OCI-LY7 (cell line): ENCODE measurements around the gene POTED. TPM values are rescaled to one million over a fixed set of nuclear protein-coding genes. Genes with fewer than 3 reads are reported as not detected.
"Not testable (repeated sequence)": the region's sequence is repeated elsewhere in the genome, so short reads cannot be mapped to it uniquely, and the experiment has no call there.

Experiments used
- Bru-seq: library from RNA; stranded (reverse); fragments of 400-500 nt; gene quantifications from one replicate; lab custom pipeline; 2021; lab: Mats Ljungman, UMichigan
- BruChase-seq, 2 experiments: library from RNA; stranded (reverse); fragments of 400-500 nt; gene quantifications; one replicate each; lab custom pipeline; 2021; lab: Mats Ljungman, UMichigan
- BruUV-seq: library from RNA; stranded (reverse); fragments of 400-500 nt; replicated peaks from 2 replicates; lab custom pipeline; 2021; lab: Mats Ljungman, UMichigan
- CTCF ChIA-PET: fragments of 300-600 bp; sonication (Branson Sonifier 250); formaldehyde crosslinking; loops from one replicate; lab custom pipeline; 2022; ENCODE audit warnings: antibody characterized with exemption; ENCODE audit not compliant: unreplicated experiment; lab: Charles Lee
- POLR2A ChIA-PET: fragments of 300-600 bp; sonication (Branson Sonifier 250); formaldehyde crosslinking; loops from one replicate; lab custom pipeline; 2022; ENCODE audit warnings: antibody characterized with exemption; lab: Charles Lee
- DNase-seq: peaks from one replicate; pipeline ENCODE4 v3.0.0-alpha.2; 2015; ENCODE audit warnings: low spot score
- H2AFZ ChIP-seq: fragments of 200-600 bp; sonication (generic), shearing (Covaris generic); 2 replicates; pipeline ENCODE4 v1.6.1; 2014; ENCODE audit warnings: mild to moderate bottlenecking, antibody characterized with exemption, low read length, moderate library complexity
- H3K27ac ChIP-seq: fragments of 200-600 bp; sonication (generic); 2 replicates; pipeline ENCODE4 v1.5.1; 2014; ENCODE audit warnings: mixed run types, low read depth, mild to moderate bottlenecking, moderate library complexity, low read length, inconsistent platforms; ENCODE audit not compliant: poor library complexity, severe bottlenecking
- H3K36me3 ChIP-seq: fragments of 200-600 bp; sonication (generic); 2 replicates; pipeline ENCODE4 v1.6.1; 2014; ENCODE audit warnings: mild to moderate bottlenecking, antibody characterized with exemption, low read length, moderate library complexity, mixed read lengths; ENCODE audit not compliant: insufficient read depth
- H3K4me1 ChIP-seq: fragments of 200-600 bp; sonication (generic); 2 replicates; pipeline ENCODE4 v1.5.1; 2014; ENCODE audit warnings: mild to moderate bottlenecking, low read length; ENCODE audit not compliant: insufficient read depth, poor library complexity, severe bottlenecking
- H3K4me2 ChIP-seq: fragments of 200-600 bp; sonication (generic); 2 replicates; pipeline ENCODE4 v1.6.1; 2014; ENCODE audit warnings: mild to moderate bottlenecking, low read length
- H3K4me3 ChIP-seq: fragments of 200-600 bp; sonication (generic); 2 replicates; pipeline ENCODE4 v1.5.1; 2014; ENCODE audit warnings: mild to moderate bottlenecking, low read depth, low read length; ENCODE audit not compliant: poor library complexity, severe bottlenecking
- H3K79me2 ChIP-seq: fragments of 200-600 bp; sonication (generic); 2 replicates; pipeline ENCODE4 v1.6.1; 2016; ENCODE audit warnings: low read depth, mild to moderate bottlenecking, low read length, moderate library complexity, mixed read lengths; ENCODE audit not compliant: insufficient read depth
- H3K9me2 ChIP-seq: fragments of 200-600 bp; sonication (generic); 2 replicates; pipeline ENCODE4 v1.6.1; 2016; ENCODE audit warnings: mild to moderate bottlenecking, low read length, mixed read lengths; ENCODE audit not compliant: insufficient read depth
- H3K9me3 ChIP-seq: fragments of 200-600 bp; sonication (generic); 2 replicates; pipeline ENCODE4 v1.6.1; 2014; ENCODE audit warnings: mild to moderate bottlenecking, mixed run types, low read length, mixed read lengths
- H4K20me1 ChIP-seq: fragments of 200-600 bp; sonication (generic); 2 replicates; pipeline ENCODE4 v1.6.1; 2014; ENCODE audit warnings: mild to moderate bottlenecking, antibody characterized with exemption, low read length, moderate library complexity, mixed read lengths; ENCODE audit not compliant: insufficient read depth
- intact Hi-C: fragments of 100-400 bp; cut with micrococcal nuclease; formaldehyde crosslinking; loops from one replicate; pipeline ENCODE4 v1.10.0; 2022; ENCODE audit not compliant: unreplicated experiment
- long read RNA-seq: library from polyadenylated mRNA; stranded (forward); transcript quantifications from one replicate; pipeline ENCODE4 v2.0.0, GENCODE V29; 2022
- microRNA-seq: library from miRNA; unstranded; fragments of <30 nt; microRNA quantifications from one replicate; pipeline ENCODE4 v1.2.0, GENCODE V29; 2022; ENCODE audit warnings: borderline replicate concordance
- small RNA-seq: library from RNA; depleted of rRNA; stranded (forward); fragments of <200 nt; gene quantifications from one replicate; pipeline ENCODE3, GENCODE V24; 2014
- total RNA-seq, 2 experiments: library from RNA; depleted of rRNA in 1 of 2; stranded (reverse); fragments of >200 nt in 1 of 2; shearing (Covaris generic) in 1 of 2; gene quantifications; 2 replicates each; pipeline ENCODE4 v1.2.3, GENCODE V29; 2014 to 2022

Gene POTED
- total RNA-seq (2014; rRNA removed; shearing (Covaris generic)) (not detected in 2 replicates), total RNA-seq (2022) (not detected in 2 replicates), Bru-seq, nascent RNA (not detected), BruChase-seq, experiment 1, labeled RNA remaining after a 6-hour chase (not detected), BruChase-seq, experiment 2, labeled RNA remaining after a 2-hour chase (not detected)
- long read RNA-seq, result 0 reads

GRCh38 chr21:13609477-13609876 lies at the start of gene POTED:
Gene POTED (plus strand): TSS chr21:13609777. CDS start chr21:13610229, 452 bp downstream.
- CTCF ChIA-PET, H3K4me2 ChIP-seq, H3K4me1 ChIP-seq, H3K36me3 ChIP-seq, H3K4me3 ChIP-seq, DNase-seq, H3K27ac ChIP-seq, POLR2A ChIA-PET, intact Hi-C loops, H3K9me3 ChIP-seq, H3K9me2 ChIP-seq, BruUV-seq, H3K79me2 ChIP-seq, H4K20me1 ChIP-seq, H2AFZ ChIP-seq: not testable (repeated sequence)

- DNase-seq, H3K4me3 ChIP-seq, H3K27ac ChIP-seq, CTCF ChIA-PET, BruUV-seq, H3K36me3 ChIP-seq, H3K9me3 ChIP-seq, H3K4me1 ChIP-seq, H2AFZ ChIP-seq, POLR2A ChIA-PET, H3K4me2 ChIP-seq, H3K79me2 ChIP-seq, H3K9me2 ChIP-seq, intact Hi-C loops, H4K20me1 ChIP-seq: not testable (repeated sequence)
These were observed 40.5 kb downstream of the POTED start for GRCh38 chr21:13650101-13650500.

- H3K4me1 ChIP-seq, H3K4me3 ChIP-seq, intact Hi-C loops, H3K79me2 ChIP-seq, H3K9me3 ChIP-seq, H3K36me3 ChIP-seq, H3K9me2 ChIP-seq, H3K4me2 ChIP-seq, DNase-seq, BruUV-seq, POLR2A ChIA-PET, H3K27ac ChIP-seq, CTCF ChIA-PET, H4K20me1 ChIP-seq, H2AFZ ChIP-seq: not testable (repeated sequence)
These were observed 42.2 kb downstream of the POTED start for GRCh38 chr21:13651746-13652145.

Small RNA genes within 50 kb of the gene (microRNA-seq; reads per million reads assigned to microRNA genes)
- not detected for gene MIR3118-1

Small RNA genes within 50 kb of the gene (small RNA-seq; reads per million reads assigned to genes)
- not detected for gene AL050303.3
- not detected for gene MIR3118-1
- gene RNU6-286P, result not detected
